GM18502 (cell line): Measurements from ENCODE around the gene HIRIP3.
"Not testable (repeated sequence)": the region's sequence is repeated elsewhere in the genome, so short reads cannot be mapped to it uniquely, and the experiment has no call there.

ENCODE experiments used
- ATAC-seq: cut with Tn5 transposase; IDR thresholded peaks from one replicate; pipeline ENCODE4 v1.9.1; 2021; ENCODE audit warnings: mild to moderate bottlenecking; ENCODE audit not compliant: unreplicated experiment, poor library complexity

Gene HIRIP3

DNA sequence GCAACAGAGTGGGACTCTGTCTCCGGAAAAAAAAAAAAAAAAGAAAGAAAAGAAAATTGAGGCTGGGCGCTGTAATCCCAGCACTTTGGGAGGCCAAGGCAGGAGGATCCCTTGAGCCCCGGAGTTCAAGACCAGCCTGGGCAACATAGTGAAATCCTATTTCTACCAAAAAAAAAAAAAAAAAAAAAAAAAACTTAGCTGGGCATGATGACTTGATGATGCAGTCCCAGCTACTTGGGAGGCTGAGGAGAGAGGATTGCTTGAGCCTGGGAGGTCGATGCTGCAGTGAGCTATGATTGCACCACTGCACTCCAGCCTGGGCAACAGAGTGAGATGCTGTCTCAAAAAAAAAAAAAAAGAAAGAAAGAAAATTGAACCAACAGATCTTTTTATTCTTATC is 22.5 kb upstream of the HIRIP3 start:
- not testable (repeated sequence) for ATAC-seq

DNA sequence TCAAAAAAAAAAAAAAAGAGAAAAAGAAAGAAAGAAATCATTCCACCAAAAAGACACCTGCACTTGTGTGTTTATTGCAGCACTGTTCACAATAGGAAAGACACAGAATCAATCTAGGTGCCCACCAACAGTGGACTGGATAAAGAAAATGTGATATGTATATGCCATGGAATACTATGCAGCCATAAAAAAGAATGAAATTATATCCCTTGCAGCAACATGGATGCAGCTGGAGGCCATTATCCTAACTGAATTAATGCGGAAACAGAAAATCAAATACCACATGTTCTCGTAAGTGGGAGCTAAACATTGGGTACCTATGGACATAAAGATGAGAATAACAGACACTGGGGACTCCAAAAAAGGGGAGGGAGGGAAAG is 21.9 kb upstream of the HIRIP3 start:
- ATAC-seq: no peak

DNA sequence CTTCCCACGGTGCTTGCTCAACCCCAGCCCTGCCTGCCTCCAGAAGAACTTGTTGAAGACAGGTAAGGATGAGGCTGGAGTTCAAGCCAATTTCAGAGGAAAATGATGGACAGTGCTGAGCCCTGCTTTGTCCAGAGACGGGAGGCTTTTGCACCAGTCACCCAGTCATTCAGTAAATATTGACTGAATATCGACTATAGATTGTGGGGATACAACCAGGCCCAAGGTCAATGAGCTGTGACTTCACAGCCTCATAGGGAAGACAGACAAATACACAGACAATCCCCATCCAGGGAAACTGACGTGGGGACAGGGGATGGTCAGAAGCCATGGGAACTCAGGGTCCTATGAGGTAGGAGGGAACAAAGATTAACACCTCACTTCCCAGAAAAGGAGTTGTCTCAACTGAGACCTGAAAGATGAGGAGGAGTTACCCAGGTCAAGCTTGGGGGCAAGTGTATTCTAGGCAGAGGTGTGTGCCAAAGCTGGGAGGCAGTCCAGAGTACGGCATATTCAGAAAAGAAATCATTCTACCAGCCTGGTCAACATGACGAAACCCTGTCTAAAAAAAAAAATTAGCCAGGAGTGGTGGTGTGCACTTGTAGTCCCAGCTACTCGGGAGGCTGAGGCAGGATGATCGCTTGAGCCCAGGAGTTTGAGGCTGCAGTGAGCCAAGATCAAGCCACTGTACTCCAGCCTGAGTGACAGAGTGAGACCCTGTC is 21.3 kb upstream of the HIRIP3 start:
- no peak for ATAC-seq

- ATAC-seq: not testable (repeated sequence)
These were observed 20.0 kb upstream of the HIRIP3 start for GRCh38 chr16:30015450-30015849.

DNA sequence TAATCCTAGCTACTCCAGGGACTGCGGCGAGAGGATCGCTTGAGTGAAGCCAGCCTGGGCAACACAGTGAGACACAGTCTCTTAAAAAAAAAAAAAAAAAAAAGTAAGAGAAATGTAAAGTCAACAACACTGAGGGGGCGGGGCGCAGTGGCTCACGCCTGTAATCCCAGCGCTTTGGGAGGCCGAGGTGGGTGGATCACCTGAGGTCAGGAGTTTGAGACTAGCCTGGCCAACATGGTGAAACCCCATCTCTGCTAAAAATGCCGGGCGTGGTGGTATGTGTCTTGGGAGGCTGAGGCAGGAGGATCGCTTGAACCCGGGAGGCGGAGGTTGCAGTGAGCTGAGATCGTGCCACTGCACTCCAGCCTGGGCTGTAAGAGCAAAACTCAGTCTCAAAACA is 17.2 kb upstream of the HIRIP3 start:
- not testable (repeated sequence) for ATAC-seq

- ATAC-seq: no peak
These were observed 16.5 kb upstream of the HIRIP3 start for GRCh38 chr16:30011714-30012504.

DNA sequence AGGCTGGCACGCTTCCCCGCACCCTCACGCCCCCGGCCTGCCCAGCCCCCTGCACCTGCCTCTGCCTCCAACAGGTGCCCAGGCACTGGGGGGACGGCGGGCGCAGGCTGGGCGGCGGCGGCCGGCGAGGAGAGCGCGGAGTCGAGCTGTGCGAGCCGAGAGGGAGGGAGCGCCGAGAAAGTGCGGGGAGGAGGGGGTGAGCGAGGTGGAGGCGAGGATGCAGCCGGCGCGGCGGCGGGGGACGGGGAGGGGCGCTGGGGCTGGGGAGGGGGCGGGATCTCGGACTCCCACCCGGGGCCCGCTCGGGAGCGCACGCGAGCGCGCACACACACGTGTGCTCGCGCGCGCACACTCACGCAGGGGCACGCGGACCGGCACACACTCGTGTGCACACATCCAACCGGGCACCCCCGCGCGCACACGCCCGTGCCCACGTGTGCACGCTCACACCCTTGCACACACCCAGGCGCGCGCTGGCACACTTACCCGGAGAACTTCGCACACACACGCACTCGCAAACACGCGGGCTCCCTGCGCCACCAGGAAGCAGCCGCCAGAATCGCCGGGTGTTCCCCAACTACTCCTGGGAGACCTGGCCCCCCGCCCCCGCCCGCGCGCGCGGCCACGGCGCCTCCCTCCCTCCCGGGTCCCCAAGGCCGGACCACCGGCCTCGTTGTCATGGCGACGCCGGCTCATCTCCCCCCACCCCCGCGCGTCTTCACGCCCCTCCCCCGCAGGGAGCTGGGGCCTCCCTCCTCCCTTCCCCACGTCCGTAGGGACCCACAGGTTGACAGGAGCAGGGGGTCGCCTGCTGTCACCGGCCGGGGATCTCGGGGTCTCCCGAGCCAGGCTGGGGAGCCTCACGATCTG is 15.7 kb upstream of the HIRIP3 start, which contains the start of gene DOC2A:
Gene DOC2A, minus strand, starts transcription at position 184 of the 870 bp plus-strand sequence. CDS start 805 bp downstream, outside the sequence.
- ATAC-seq: no peak

- ATAC-seq: no peak
These were observed 14.8 kb upstream of the HIRIP3 start for GRCh38 chr16:30009990-30010843.

DNA sequence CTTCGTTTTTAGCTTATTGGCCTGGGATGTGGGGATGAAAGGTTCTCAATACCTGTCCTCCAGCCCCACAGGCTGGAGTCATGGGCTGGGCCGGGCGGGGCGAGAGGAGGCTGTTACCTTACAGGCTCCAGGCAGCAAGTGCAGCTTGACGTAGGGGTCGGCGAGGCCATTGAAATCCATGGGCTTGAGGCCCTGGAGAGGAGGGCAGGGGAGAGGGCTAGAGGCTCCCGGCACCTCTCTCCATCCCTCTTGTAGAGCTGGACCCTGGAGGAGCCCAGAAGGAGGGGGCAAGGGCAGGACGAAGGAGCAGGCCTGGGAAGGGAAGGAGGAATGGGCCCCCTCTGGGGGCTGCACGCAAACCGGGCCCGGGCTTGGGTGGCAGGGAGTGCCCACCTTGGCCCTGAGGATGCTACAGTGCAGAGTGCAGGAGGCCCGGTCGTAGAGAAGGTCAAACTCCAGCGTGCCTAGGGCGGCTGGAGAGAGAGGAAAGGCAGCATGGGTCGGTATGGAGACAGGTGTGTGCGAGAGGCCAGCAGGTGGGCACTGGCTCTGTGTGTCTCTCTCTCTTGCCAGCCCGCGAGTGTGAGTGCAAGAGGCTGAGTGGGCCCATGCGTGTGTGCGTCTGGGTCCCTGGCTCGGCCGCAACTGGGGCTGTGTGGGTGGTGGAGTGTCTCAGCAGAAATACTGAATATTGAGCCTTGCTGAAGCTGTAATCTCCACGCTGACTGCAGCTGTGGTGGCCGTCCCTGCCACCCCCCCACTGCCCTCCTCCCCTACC is 13.9 kb upstream of the HIRIP3 start:
- no peak for ATAC-seq

GRCh38 chr16:30007378-30007895 is 12.0 kb upstream of the HIRIP3 start:
- no peak for ATAC-seq

DNA sequence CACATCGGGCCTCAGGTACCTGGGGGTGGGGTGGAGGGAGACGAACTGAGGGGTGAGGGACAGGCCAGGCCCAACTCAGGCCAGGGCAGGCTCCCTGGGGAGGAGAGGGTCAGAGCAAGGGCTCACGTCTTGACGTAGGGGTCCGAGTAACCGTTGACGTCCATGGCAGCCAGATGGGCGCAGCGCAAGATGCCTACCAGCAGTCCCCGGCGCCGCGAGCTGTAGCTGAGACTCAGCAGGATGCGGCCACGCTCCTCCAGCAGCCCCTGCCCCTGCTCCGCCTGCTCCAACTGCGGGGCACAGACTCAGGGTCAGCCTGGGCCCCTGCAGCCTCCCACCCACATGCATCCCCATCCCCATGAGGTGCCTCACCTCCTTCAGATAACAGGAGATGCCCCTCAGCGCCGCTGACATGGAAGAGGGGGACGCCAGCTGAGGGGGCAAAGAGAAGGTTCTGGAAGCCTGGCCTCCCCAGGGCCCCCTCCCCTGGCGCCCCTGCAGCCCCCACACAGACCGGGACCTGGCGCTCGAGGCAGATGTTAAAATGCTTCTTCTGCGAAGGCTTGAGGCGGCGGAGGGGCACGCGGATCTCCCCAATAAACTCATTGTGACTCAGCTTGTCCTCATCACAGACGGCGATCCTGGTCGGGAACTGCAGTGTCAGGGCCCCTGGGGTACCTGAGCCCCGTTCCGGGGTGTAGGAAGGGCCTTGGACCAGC is 11.4 kb upstream of the HIRIP3 start:
- no peak for ATAC-seq

- ATAC-seq: no peak
These were observed 10.7 kb upstream of the HIRIP3 start for GRCh38 chr16:30006095-30006473.

DNA sequence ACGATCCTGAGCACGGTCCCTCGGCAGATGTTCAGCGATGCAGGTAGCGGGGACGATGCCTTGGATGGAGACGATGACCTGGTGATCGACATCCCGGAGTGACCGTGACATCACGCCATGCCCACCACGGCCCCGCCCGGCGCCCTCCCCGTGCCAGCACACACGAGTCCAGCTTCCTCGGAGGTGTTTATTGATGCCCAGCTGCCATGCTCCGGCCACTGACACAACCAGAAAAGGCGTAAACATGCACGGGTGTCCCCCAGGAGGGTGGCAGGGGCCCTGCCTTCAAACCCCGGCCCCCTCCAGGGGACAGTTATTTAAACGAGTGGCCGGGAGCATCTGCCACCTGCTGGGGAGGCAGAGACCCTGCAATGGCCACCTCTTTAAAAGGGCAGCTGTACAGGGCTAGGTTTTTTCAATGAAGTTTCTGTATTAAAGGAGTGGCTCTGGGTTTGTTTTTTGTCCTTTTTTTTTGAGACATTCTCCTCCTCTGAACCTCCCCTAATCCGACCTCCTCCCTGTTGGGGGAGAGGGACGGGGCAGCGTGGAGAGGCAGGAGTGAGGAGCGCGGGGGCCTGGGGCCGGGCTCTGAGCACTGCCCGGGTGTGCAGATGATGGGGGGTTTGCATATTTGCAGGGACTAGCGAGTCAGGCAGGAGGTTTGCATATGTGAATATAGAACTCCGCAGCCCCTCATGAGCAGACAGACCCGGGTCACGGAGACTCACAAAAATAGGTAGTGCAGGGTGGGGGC is 10.1 kb upstream of the HIRIP3 start:
- ATAC-seq: no peak

GRCh38 chr16:30004811-30005242 is 9.4 kb upstream of the HIRIP3 start:
- ATAC-seq: no peak

- no peak for ATAC-seq
These were observed 9.0 kb upstream of the HIRIP3 start for GRCh38 chr16:30004424-30004776.

DNA sequence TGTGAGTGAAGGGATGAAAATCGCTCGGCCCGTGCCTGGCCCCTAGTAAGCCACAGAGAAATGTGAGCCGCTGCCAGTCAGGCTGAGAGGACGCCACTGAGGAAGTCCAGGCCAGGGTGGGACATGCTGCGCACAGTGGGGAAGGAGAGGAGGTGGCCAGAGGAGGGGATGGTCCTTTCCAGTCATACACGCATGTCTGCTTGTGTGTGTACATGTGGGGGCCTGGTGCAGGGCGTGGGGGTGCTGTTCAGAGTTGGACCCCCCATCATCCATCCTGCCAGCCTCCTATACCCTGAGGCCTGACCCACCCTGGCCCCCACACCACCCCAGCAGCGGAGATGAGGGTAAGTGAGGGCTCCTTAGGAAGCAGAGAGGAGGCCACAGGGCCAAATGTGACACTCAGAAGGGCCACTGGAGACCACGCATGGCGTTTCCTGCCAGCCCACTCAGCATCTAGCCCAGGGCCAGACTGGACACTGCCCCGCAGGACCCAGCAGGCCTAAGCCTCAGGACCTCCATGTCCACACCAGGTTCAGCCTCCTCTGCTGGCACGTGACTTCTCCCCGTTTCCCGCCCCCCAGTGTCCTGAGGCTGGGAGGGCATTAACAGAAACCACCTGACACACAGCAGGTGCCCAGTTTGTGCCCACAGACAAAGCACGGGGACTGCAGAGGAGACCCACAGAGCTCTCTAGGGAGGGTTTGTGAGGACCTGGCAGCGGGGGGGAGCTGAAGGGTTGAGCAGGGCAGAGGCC is 8.4 kb upstream of the HIRIP3 start:
- ATAC-seq: no peak
